Trophoblast cell (in vitro differentiated cells and primary cell): ENCODE measurements around the gene CCZ1B.
"Not testable (repeated sequence)": the region's sequence is repeated elsewhere in the genome, so short reads cannot be mapped to it uniquely, and the experiment has no call there.

Experiments
- DNase-seq, 2 donors: peaks; one replicate each; pipeline ENCODE4 v3.0.0-alpha.2; 2016
- H2AFZ ChIP-seq: 2 replicates; pipeline ENCODE4 v1.6.1; 2013; ENCODE audit warnings: low read length, moderate library complexity, mild to moderate bottlenecking; ENCODE audit not compliant: insufficient read depth, poor library complexity
- H2AK5ac ChIP-seq: 2 replicates; pipeline ENCODE4 v1.6.1; 2013; ENCODE audit warnings: mild to moderate bottlenecking, low read length
- H2BK120ac ChIP-seq: 2 replicates; pipeline ENCODE4 v1.6.1; 2013; ENCODE audit warnings: low read length, mild to moderate bottlenecking, moderate library complexity; ENCODE audit not compliant: insufficient read depth, poor library complexity
- H2BK12ac ChIP-seq: 2 replicates; pipeline ENCODE4 v1.6.1; 2013; ENCODE audit warnings: mild to moderate bottlenecking, low read length, moderate library complexity
- H2BK5ac ChIP-seq: 2 replicates; pipeline ENCODE4 v1.6.1; 2013; ENCODE audit warnings: low read length, low read depth, moderate library complexity, mild to moderate bottlenecking; ENCODE audit not compliant: poor library complexity
- H3K14ac ChIP-seq: 2 replicates; pipeline ENCODE4 v1.6.1; 2013; ENCODE audit warnings: mild to moderate bottlenecking, low read length
- H3K18ac ChIP-seq: 2 replicates; pipeline ENCODE4 v1.6.1; 2013; ENCODE audit warnings: mild to moderate bottlenecking, low read length
- H3K23ac ChIP-seq: 2 replicates; pipeline ENCODE4 v1.6.1; 2013; ENCODE audit warnings: low read length
- H3K27ac ChIP-seq: 2 replicates; pipeline ENCODE4 v1.5.1; 2013; ENCODE audit warnings: low read depth, mild to moderate bottlenecking, inconsistent platforms, low read length, moderate library complexity
- H3K27me3 ChIP-seq: 2 replicates; pipeline ENCODE4 v1.6.1; 2013; ENCODE audit warnings: inconsistent platforms, mild to moderate bottlenecking, low read length, moderate library complexity; ENCODE audit not compliant: insufficient read depth
- H3K36me3 ChIP-seq, 2 experiments: 1 replicate in 1 of 2; 2 replicates in 1 of 2; pipeline ENCODE4 v1.6.1; 2013; ENCODE audit warnings: low read length in 2 of 2, mild to moderate bottlenecking in 2 of 2, moderate library complexity in 1 of 2; ENCODE audit not compliant: insufficient read depth in 2 of 2, control insufficient read depth in 1 of 2
- H3K4ac ChIP-seq: 2 replicates; pipeline ENCODE4 v1.6.1; 2013; ENCODE audit warnings: low read depth, mild to moderate bottlenecking, low read length, moderate library complexity
- H3K4me1 ChIP-seq, 2 experiments: 1 replicate in 1 of 2; 2 replicates in 1 of 2; pipeline ENCODE4 v1.6.1; 2013; ENCODE audit warnings: low read length in 2 of 2, mild to moderate bottlenecking in 2 of 2, moderate library complexity in 1 of 2; ENCODE audit not compliant: insufficient read depth in 2 of 2, control insufficient read depth in 1 of 2
- H3K4me2 ChIP-seq: 2 replicates; pipeline ENCODE4 v1.6.1; 2013; ENCODE audit warnings: inconsistent platforms, mild to moderate bottlenecking, low read length, moderate library complexity
- H3K4me3 ChIP-seq: 2 replicates; pipeline ENCODE4 v1.5.1; 2013; ENCODE audit warnings: mild to moderate bottlenecking, low read depth, low read length, inconsistent platforms
- H3K79me1 ChIP-seq: one replicate; pipeline ENCODE4 v1.6.1; 2013; ENCODE audit warnings: low read length
- H3K79me2 ChIP-seq: 2 replicates; pipeline ENCODE4 v1.6.1; 2013; ENCODE audit warnings: low read length, mild to moderate bottlenecking; ENCODE audit not compliant: control insufficient read depth, insufficient read depth, poor library complexity
- H3K9ac ChIP-seq: 2 replicates; pipeline ENCODE4 v1.6.1; 2013; ENCODE audit warnings: mild to moderate bottlenecking, low read length
- H3K9me3 ChIP-seq: 2 replicates; pipeline ENCODE4 v1.6.1; 2013; ENCODE audit warnings: low read depth, mild to moderate bottlenecking, control low read depth, inconsistent platforms, low read length; ENCODE audit not compliant: insufficient read depth
- H4K12ac ChIP-seq: 2 replicates; pipeline ENCODE4 v1.6.1; 2013; ENCODE audit warnings: low read depth, mild to moderate bottlenecking, low read length, moderate library complexity
- H4K8ac ChIP-seq: 2 replicates; pipeline ENCODE4 v1.6.1; 2013; ENCODE audit warnings: low read depth, mild to moderate bottlenecking, low read length, moderate library complexity
- H4K91ac ChIP-seq: one replicate; pipeline ENCODE4 v1.6.1; 2013; ENCODE audit warnings: low read depth, mild to moderate bottlenecking, low read length, moderate library complexity
- WGBS: extraction: QIAGEN DNeasy Blood & Tissue Kit; methylation state at CpG from one replicate; pipeline ENCODE4 v1.1.7; 2013; ENCODE audit warnings: missing lambda C conversion rate; ENCODE audit not compliant: insufficient read length, insufficient coverage; ENCODE audit errors: extremely low coverage; 5-methylcytosine and 5-hydroxymethylcytosine counted together

The CCZ1B gene

GRCh38 chr7:6842278-6842921 lies 16.3 kb upstream of the CCZ1B start:
- not testable (repeated sequence) for H4K91ac ChIP-seq, H4K8ac ChIP-seq, H3K4me3 ChIP-seq, H3K4me1 ChIP-seq, H3K4ac ChIP-seq, H3K27ac ChIP-seq, H2AK5ac ChIP-seq, H4K12ac ChIP-seq, H3K18ac ChIP-seq, H3K9ac ChIP-seq, H3K23ac ChIP-seq, H3K36me3 ChIP-seq, H3K14ac ChIP-seq, H2BK120ac ChIP-seq, H3K79me2 ChIP-seq, H3K27me3 ChIP-seq, H2BK12ac ChIP-seq, H3K4me2 ChIP-seq, H3K79me1 ChIP-seq, H3K9me3 ChIP-seq
- H2AFZ ChIP-seq: peak overlapping the region; percentile 63
- peak; percentile 82 to 86 for DNase-seq
- peak overlapping the region; percentile 31 for H2BK5ac ChIP-seq
- no CpG with 5 or more reads among the region's 20 CpGs for WGBS

- not testable (repeated sequence) for H3K18ac ChIP-seq, H3K36me3 ChIP-seq, H2BK5ac ChIP-seq, H2BK12ac ChIP-seq, H3K4me3 ChIP-seq, H3K4me1 ChIP-seq, H3K79me1 ChIP-seq, H3K79me2 ChIP-seq, H3K9ac ChIP-seq, H3K4me2 ChIP-seq, H3K23ac ChIP-seq, H2AFZ ChIP-seq, H4K8ac ChIP-seq, H3K27me3 ChIP-seq, H4K91ac ChIP-seq, H3K9me3 ChIP-seq, H2BK120ac ChIP-seq, H3K4ac ChIP-seq, H3K14ac ChIP-seq, H2AK5ac ChIP-seq, H3K27ac ChIP-seq, H4K12ac ChIP-seq
- WGBS: no CpG with 5 or more reads among the region's 10 CpGs
- DNase-seq: peak; percentile 57 to 91
These were observed 11.0 kb upstream of the CCZ1B start for GRCh38 chr7:6837081-6837480.

DNA sequence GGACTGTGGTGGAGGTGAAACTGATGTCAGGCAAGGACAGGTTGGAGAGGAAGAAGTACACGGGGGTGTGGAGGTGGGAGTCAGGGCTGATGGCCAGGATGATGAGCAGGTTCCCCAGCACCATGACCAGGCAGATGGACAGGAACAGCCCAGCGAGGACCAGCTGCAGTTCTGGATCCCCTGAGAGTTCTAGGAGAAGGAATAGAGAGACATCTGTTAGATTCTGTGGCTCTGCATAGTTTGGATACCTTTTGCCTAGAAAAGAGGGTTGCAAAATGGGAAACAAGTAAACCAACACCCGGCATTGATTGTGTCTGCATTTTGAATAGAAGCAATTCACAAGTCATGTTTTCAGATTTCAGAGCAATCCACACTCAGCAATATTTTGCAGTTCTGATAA lies 9.4 kb upstream of the CCZ1B start:
- WGBS: no CpG with 5 or more reads among the region's 3 CpGs
- H4K8ac ChIP-seq, H2BK120ac ChIP-seq: not testable (repeated sequence)

DNA sequence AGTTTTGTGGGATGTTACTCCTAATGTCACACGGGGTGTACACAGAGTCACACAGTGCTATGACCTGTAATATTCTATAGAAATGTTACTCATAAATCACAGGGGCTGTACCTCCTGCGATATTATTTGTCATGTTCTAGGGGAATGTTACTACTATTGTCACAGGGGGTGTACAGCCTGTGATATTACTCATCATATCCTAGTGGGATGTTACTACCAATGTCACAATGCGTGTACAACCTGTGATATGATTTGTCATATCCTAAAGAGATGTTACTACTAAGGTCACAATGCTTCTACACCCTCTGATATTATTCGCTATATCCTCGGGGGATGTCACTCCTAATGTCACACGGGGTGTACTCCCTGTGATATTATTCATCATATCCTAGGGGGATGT lies 7.6 kb upstream of the CCZ1B start:
- Histone ChIP-seq H3K4me1 (no peaks in the 10 kb centered on the region), H2BK120ac (no peak overlapping the region), H3K18ac (no peak overlapping the region), H3K9me3 (no peaks in the 10 kb centered on the region), H3K79me1 (no peaks in the 10 kb centered on the region), H3K4ac (no peak overlapping the region), H3K4me3 (no peak overlapping the region), H3K27ac (no peak overlapping the region), H3K79me2 (no peaks in the 10 kb centered on the region), H4K12ac (no peak overlapping the region), H4K8ac (no peak overlapping the region), H3K36me3 (no peaks in the 10 kb centered on the region), H4K91ac (no peak overlapping the region), H2AFZ (no peak overlapping the region), H3K9ac (no peak overlapping the region), H2AK5ac (no peak overlapping the region), H2BK5ac (no peak overlapping the region), H3K14ac (no peak overlapping the region), H3K27me3 (no peaks in the 10 kb centered on the region), H3K4me2 (no peak overlapping the region), H3K23ac (no peak overlapping the region), H2BK12ac (no peak overlapping the region)
- WGBS: no CpG with 5 or more reads among the region's 6 CpGs
- DNase-seq: no peak

More for the DNA sequence above, 9.4 kb upstream of the CCZ1B start:
- not testable (repeated sequence) for H3K27ac ChIP-seq, H3K4me1 ChIP-seq, H2BK5ac ChIP-seq, H3K4me3 ChIP-seq, H3K23ac ChIP-seq, H4K12ac ChIP-seq, H3K4me2 ChIP-seq, H3K18ac ChIP-seq, H3K9me3 ChIP-seq, H3K79me1 ChIP-seq, H3K27me3 ChIP-seq, H3K14ac ChIP-seq, H3K79me2 ChIP-seq, H3K36me3 ChIP-seq, H2AK5ac ChIP-seq, H2AFZ ChIP-seq, H2BK12ac ChIP-seq, H3K9ac ChIP-seq, H3K4ac ChIP-seq, H4K91ac ChIP-seq
- peak in 1 of 2 donors; percentile 14 for DNase-seq
